NK-92 (cell line): Measurements from ENCODE around the gene MAPK10.

Experiments used
- DNase-seq: peaks from one replicate; lab custom pipeline; 2025; ENCODE audit not compliant: unreplicated experiment; lab: John Stamatoyannopoulos, UW

The MAPK10 gene

DNA sequence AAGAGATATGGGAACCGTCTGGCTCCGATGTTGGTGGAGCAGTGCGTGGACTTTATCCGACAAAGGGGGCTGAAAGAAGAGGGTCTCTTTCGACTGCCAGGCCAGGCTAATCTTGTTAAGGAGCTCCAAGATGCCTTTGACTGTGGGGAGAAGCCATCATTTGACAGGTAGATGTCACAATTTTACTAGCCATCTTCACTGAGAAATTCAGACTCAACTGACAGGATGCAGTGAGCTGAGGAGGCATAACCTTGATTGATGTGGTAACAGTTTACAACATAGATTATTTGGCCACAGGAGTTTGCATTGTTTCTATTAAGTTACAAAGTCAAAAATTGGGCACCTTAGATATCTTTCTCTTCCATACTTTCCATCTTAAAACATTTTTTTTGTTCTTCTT is 417.7 kb downstream of the MAPK10 start:
- DNase-seq = no peak

- DNase-seq = no peak
Observed at GRCh38 chr4:85940151-85940550, 419.7 kb downstream of the MAPK10 start.
